Mesothelial cell of epicardium (in vitro differentiated cells): Measurements from ENCODE around the gene SLC9A1. TPM values are rescaled to one million over a fixed set of nuclear protein-coding genes. Genes with fewer than 3 reads are reported as not detected.

Source experiments
- DNase-seq, 2 experiments: peaks; one replicate each; pipeline ENCODE4 v3.0.0; 2021; ENCODE audit warnings: low spot score in 2 of 2; ENCODE audit not compliant: unreplicated experiment in 2 of 2
- H3K27ac Mint-ChIP-seq: 2 replicates; pipeline ENCODE4 v1.8.0; 2021; ENCODE audit warnings: mixed read lengths
- H3K27me3 Mint-ChIP-seq: 2 replicates; pipeline ENCODE4 v1.8.0; 2021; ENCODE audit warnings: low read depth, mixed read lengths
- H3K36me3 Mint-ChIP-seq: 2 replicates; pipeline ENCODE4 v1.8.0; 2021; ENCODE audit warnings: mixed read lengths
- H3K4me1 Mint-ChIP-seq: 2 replicates; pipeline ENCODE4 v1.8.0; 2021; ENCODE audit warnings: mixed read lengths
- H3K4me3 Mint-ChIP-seq: 2 replicates; pipeline ENCODE4 v1.8.0; 2021; ENCODE audit warnings: mild to moderate bottlenecking, moderate library complexity, mixed read lengths
- H3K9me3 Mint-ChIP-seq: 2 replicates; pipeline ENCODE4 v1.8.0; 2021; ENCODE audit warnings: mixed read lengths
- CTCF ChIP-seq: fragments of 200-600 bp; sonication (generic); IDR thresholded peaks from one replicate; pipeline ENCODE4 v1.5.0; 2021; ENCODE audit warnings: antibody characterized with exemption; ENCODE audit not compliant: unreplicated experiment
- total RNA-seq: library from RNA; stranded (reverse); gene quantifications from 3 replicates; pipeline ENCODE4 v1.2.1, GENCODE V29; 2021

Gene SLC9A1
- total RNA-seq, 1 donor from 2014 or later, result 33.9 TPM

DNA sequence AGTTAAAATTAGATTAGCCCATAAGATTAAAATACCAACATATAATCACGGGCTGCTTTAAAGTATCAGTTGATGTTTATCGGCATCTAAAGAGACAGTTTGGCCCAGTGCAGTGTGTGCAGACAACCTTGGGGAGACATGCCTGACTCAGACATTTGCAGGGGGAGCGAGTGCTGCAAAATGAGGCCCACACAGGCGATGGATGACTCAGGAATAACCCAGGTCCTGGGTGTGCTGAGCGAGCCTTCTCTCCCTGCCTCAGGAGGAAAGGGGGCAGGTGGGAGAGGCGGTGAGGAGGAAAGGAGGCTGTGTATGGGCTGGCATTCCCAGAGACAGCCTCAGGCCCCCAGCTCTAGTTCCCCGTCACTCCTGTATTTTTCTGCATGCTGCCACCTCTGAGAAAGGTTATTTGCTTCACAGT lies 9.0 kb downstream of the SLC9A1 start:
- H3K27me3 Mint-ChIP-seq, result no peaks in the 10 kb centered on the region
- H3K4me3 Mint-ChIP-seq, result no peak overlapping the region
- peaks cover 74% of the 10 kb centered on the region for H3K4me1 Mint-ChIP-seq
- no peaks in the 10 kb centered on the region for H3K36me3 Mint-ChIP-seq
- no peak for DNase-seq
- no peak for TF ChIP-seq CTCF
- H3K27ac Mint-ChIP-seq, result peak overlapping the region; percentile 79
- no peaks in the 10 kb centered on the region for H3K9me3 Mint-ChIP-seq

DNA sequence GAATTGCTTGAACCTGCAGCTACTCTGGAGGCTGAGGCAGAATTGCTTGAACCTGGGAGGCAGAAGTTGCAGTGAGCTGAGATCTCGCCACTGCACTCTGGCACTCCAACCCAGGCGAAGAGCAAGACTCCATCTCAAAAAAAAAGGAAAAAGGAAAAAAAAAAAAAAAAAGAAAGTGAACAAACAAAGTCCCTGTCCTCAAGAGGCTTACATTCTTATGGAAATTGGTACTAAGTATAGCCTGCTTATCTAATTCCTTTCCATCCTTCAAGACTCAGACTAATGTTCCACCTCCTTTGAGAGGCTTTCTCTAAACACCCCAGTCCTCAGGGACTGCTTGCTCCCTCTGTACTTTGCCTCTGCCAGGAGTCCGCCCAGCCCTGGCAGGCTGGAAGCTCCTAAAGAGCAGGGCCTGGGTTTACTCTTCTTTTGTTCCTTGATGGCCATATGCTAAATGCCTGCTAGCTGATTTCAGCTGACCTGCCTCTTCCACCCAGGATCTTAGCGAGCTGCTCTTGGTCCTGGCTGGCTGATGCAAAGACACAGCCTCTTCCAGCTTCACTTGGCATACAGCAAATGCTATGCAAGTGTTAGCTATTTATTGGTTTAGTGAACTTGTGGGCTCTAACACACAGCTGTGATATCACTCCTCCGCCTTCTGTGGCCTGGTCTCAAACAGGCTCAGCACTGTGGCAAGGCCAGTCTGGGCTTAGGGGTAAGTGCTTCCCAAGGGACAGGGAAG lies 9.8 kb downstream of the SLC9A1 start:
- no peak for DNase-seq

DNA sequence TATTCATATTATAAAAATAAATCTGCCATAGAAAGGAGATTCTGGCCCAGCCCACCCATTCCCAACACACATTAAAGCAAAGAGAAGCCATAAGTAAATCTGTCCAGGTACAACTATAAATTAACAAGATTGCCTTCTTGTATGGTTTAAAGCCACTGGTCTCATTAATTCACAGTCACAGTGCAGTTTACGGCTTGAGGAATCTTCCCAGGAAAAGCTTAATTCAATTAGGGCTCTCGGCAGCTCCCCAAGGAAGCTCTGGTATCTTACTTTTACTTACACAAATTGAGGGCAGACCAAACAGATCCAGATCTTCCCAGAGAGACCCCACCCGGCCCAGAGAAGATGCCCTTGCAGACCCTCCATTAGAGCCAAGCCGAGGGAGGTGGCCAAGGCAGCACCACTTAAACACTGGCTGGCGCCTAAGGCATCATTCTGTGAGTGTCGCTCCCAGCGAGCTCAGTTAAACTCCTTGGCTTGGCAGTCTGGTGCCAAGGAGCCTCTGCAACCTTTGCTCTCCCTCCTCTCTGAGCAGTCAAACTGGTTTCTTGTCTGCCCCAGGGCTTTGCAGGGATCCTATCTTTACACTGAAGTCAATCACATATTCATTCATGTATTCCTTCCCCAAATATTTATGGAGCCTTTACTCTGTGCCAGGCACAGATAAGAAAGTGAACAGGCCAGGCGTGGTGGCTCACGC lies 10.7 kb downstream of the SLC9A1 start:
- no peaks in the 10 kb centered on the region for H3K9me3 Mint-ChIP-seq
- TF ChIP-seq CTCF, result no peak
- peak overlapping the region; percentile 89 for H3K27ac Mint-ChIP-seq
- DNase-seq, result no peak
- no peaks in the 10 kb centered on the region for H3K36me3 Mint-ChIP-seq
- no peaks in the 10 kb centered on the region for H3K27me3 Mint-ChIP-seq
- peaks cover 70% of the 10 kb centered on the region for H3K4me1 Mint-ChIP-seq
- H3K4me3 Mint-ChIP-seq, result no peak overlapping the region

More for the DNA sequence above, 9.8 kb downstream of the SLC9A1 start:
- H3K9me3 Mint-ChIP-seq, result no peaks in the 10 kb centered on the region
- H3K36me3 Mint-ChIP-seq, result no peaks in the 10 kb centered on the region
- H3K4me3 Mint-ChIP-seq, result peak overlapping the region; percentile 7
- TF ChIP-seq CTCF, result no peak
- no peaks in the 10 kb centered on the region for H3K27me3 Mint-ChIP-seq
- peaks cover 74% of the 10 kb centered on the region for H3K4me1 Mint-ChIP-seq
- H3K27ac Mint-ChIP-seq, result peak overlapping the region; percentile 89

DNA sequence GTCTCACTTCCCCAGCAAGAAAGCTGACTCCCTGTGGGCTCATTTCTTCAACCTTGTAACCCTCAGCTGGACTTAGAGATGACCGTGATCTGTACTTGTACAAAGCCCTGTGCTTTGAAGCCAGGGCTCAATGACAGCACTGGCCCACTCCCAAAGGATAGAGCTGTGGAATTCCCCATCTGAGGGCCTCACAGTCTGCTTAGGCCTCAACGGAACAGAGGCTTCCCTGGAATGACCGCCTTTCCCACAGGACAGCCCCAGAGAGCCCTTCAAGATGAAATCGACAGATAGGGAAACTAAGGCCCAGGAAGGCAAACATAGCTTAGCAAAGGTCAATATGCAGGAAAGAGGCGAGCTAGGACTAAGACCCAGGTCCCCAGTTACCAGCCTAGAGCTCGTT lies 11.5 kb downstream of the SLC9A1 start:
- peak overlapping the region; percentile 89 for H3K27ac Mint-ChIP-seq
- H3K4me1 Mint-ChIP-seq, result peaks cover 70% of the 10 kb centered on the region
- no peak for TF ChIP-seq CTCF
- no peaks in the 10 kb centered on the region for H3K9me3 Mint-ChIP-seq
- no peak overlapping the region for H3K4me3 Mint-ChIP-seq
- H3K36me3 Mint-ChIP-seq, result no peaks in the 10 kb centered on the region
- DNase-seq, result no peak
- H3K27me3 Mint-ChIP-seq, result no peaks in the 10 kb centered on the region

DNA sequence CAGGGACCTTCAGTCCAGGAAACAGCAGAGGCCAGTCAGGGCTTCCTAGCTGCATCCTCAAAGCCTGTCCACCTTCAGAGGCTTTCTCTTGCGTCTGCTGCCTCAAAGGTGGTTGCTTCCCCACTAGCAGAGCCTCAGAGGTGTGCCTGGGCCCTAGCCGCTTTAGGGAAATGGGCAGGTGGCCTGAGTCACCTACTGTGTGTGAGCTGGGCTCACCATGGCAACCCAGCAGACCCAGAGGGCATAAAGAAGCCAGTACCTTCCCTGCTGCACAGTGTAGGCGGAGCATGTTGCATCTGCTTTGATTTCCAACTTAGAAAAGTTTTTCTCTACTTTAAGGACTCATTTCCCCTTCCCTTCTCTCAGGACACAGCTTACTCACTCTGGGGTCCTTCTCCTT lies 12.5 kb downstream of the SLC9A1 start:
- H3K36me3 Mint-ChIP-seq, result no peaks in the 10 kb centered on the region
- no peak for DNase-seq
- TF ChIP-seq CTCF, result no peak
- no peaks in the 10 kb centered on the region for H3K9me3 Mint-ChIP-seq
- peaks cover 74% of the 10 kb centered on the region for H3K4me1 Mint-ChIP-seq
- no peaks in the 10 kb centered on the region for H3K27me3 Mint-ChIP-seq
- H3K4me3 Mint-ChIP-seq, result no peak overlapping the region
- H3K27ac Mint-ChIP-seq, result peak overlapping the region; percentile 89
